Loucy (cell line): ENCODE measurements around the gene SDHAF2.

Experiments used
- EZH2phosphoT487 ChIP-seq: fragments of 200-600 bp; IDR thresholded peaks from 2 replicates; pipeline ENCODE4 v1.6.1; 2018; ENCODE audit warnings: antibody characterized with exemption, mild to moderate bottlenecking, moderate library complexity, borderline replicate concordance
- TF ChIP-seq, protein P1 (sequence below): fragments of 200-600 bp; sonication (generic); conservative IDR thresholded peaks from 2 replicates; pipeline ENCODE4 v1.5.1; 2014; ENCODE audit warnings: mild to moderate bottlenecking, antibody characterized with exemption, low read length

DNA sequence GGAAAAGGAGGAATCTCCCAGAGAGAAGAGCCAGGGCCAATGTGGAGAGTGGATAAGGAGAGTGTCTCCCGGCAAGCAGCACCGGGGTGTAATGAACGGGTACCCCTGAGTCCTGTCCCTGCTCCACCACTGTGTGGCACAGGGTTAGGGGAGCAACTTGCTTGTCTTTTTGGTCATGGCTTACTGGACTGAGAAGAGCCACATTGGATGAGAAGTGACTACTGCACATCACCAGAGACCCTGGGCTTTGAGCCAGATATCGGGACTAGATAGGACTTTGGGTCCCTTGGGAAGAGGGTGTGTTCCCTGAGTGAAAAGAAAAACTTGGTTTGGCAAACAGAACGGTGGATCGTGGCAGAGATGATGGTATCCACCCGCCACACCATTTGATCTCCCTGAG is 24.6 kb downstream of the SDHAF2 start:
- TF ChIP-seq, protein P1, sequence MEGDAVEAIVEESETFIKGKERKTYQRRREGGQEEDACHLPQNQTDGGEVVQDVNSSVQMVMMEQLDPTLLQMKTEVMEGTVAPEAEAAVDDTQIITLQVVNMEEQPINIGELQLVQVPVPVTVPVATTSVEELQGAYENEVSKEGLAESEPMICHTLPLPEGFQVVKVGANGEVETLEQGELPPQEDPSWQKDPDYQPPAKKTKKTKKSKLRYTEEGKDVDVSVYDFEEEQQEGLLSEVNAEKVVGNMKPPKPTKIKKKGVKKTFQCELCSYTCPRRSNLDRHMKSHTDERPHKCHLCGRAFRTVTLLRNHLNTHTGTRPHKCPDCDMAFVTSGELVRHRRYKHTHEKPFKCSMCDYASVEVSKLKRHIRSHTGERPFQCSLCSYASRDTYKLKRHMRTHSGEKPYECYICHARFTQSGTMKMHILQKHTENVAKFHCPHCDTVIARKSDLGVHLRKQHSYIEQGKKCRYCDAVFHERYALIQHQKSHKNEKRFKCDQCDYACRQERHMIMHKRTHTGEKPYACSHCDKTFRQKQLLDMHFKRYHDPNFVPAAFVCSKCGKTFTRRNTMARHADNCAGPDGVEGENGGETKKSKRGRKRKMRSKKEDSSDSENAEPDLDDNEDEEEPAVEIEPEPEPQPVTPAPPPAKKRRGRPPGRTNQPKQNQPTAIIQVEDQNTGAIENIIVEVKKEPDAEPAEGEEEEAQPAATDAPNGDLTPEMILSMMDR: no peak
- no peak for TF ChIP-seq EZH2phosphoT487
